Measurements from ENCODE around the gene FAM241A. TPM values are rescaled to one million over a fixed set of nuclear protein-coding genes. Genes with fewer than 3 reads are reported as not detected.
"Not testable (repeated sequence)": the region's sequence is repeated elsewhere in the genome, so short reads cannot be mapped to it uniquely, and the experiment has no call there.

The FAM241A gene
- total and polyA plus RNA-seq, 2 donors (not counting 1 experiment from before 2014, with no cell fraction given): 0.43 to 0.79 TPM

DNA sequence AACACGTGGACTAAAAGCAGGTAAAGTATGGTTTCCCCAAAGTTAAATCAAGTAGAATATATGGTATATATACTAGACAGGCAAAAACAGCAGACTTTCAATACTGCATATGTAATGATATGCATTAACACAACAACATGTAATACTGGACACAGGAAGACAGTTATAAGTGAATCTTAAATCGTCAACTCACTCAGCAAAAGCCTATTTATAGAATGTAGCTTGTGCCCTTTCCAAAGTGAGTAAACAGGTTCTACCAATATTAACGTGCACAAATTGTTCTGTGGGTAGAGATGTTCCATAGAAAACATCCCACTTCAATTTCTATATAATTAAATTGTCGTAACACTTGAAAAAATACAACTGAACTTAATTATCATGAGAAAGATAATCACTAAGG is 30.6 kb downstream of the FAM241A start:
- no peaks in the 10 kb centered on the region for H3K9me3 ChIP-seq (ENCODE audit: control extremely low read depth in 1 of 3, control insufficient read depth in 2 of 3, insufficient read depth in 1 of 3, low read length in 2 of 3)
- H3K9ac ChIP-seq (ENCODE audit: low read length): no peak overlapping the region
- no peak overlapping the region for H3K4me3 ChIP-seq (ENCODE audit: control extremely low read depth in 1 of 5, extremely low read depth in 1 of 5, insufficient read depth in 1 of 5, low read depth in 2 of 5, low read length in 4 of 5)
- no peaks in the 10 kb centered on the region for H3K36me3 ChIP-seq (replicated peaks in 1 of 2; ENCODE audit: control extremely low read depth in 1 of 2, control insufficient read depth in 1 of 2, extremely low read depth in 1 of 2, insufficient read depth in 2 of 2, low read length in 1 of 2)
- no peaks in the 10 kb centered on the region for H3K4me1 ChIP-seq (ENCODE audit: control insufficient read depth in 2 of 2, insufficient read depth in 2 of 2, low read length in 2 of 2)
- no peaks in the 10 kb centered on the region for H3K27me3 ChIP-seq (replicated peaks in 1 of 4; ENCODE audit: control extremely low read depth in 1 of 4, control insufficient read depth in 3 of 4, insufficient read depth in 4 of 4, low read length in 3 of 4)
- no peak overlapping the region for H3K27ac Mint-ChIP-seq
- intact Hi-C loops (cut with micrococcal nuclease): no loop called here
- no peaks in the 10 kb centered on the region for H3K27me3 Mint-ChIP-seq
- ATAC-seq (ENCODE audit: low read depth) (no peak), DNase-seq (no peak)
- POLR2A ChIA-PET: no interaction called here
- no peaks in the 10 kb centered on the region for H3K79me2 ChIP-seq (ENCODE audit: control insufficient read depth, insufficient read depth, low read length)
- no CpG with 5 or more reads among the region's 4 CpGs for WGBS (ENCODE audit: insufficient coverage)
- no peak overlapping the region for H3K4me2 ChIP-seq (replicated peaks; ENCODE audit: low read depth, low read length, poor library complexity, severe bottlenecking)
- H2AFZ ChIP-seq (ENCODE audit: insufficient read depth, low read depth, low read length, poor library complexity, severe bottlenecking): no peak overlapping the region
- no peaks in the 10 kb centered on the region for H4K20me1 ChIP-seq (ENCODE audit: control insufficient read depth, insufficient read depth, low read length, poor library complexity, severe bottlenecking)
- peaks cover 3% of the 10 kb centered on the region for H3K4me1 Mint-ChIP-seq
- no peak overlapping the region for H3K27ac ChIP-seq (ENCODE audit: low read length in 2 of 2)
- CTCF ChIA-PET: no interaction called here
- H3K9me3 Mint-ChIP-seq (ENCODE audit: insufficient read depth): no peaks in the 10 kb centered on the region
- H3K4me3 Mint-ChIP-seq: no peak overlapping the region
- TF ChIP-seq, protein P1, sequence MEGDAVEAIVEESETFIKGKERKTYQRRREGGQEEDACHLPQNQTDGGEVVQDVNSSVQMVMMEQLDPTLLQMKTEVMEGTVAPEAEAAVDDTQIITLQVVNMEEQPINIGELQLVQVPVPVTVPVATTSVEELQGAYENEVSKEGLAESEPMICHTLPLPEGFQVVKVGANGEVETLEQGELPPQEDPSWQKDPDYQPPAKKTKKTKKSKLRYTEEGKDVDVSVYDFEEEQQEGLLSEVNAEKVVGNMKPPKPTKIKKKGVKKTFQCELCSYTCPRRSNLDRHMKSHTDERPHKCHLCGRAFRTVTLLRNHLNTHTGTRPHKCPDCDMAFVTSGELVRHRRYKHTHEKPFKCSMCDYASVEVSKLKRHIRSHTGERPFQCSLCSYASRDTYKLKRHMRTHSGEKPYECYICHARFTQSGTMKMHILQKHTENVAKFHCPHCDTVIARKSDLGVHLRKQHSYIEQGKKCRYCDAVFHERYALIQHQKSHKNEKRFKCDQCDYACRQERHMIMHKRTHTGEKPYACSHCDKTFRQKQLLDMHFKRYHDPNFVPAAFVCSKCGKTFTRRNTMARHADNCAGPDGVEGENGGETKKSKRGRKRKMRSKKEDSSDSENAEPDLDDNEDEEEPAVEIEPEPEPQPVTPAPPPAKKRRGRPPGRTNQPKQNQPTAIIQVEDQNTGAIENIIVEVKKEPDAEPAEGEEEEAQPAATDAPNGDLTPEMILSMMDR (IDR thresholded peaks at IDR 0.05): no peak
- TF ChIP-seq EZH2 (IDR thresholded peaks at IDR 0.05; ENCODE audit: borderline replicate concordance, insufficient read depth, low read depth, low read length, poor library complexity, severe bottlenecking): no peak

DNA sequence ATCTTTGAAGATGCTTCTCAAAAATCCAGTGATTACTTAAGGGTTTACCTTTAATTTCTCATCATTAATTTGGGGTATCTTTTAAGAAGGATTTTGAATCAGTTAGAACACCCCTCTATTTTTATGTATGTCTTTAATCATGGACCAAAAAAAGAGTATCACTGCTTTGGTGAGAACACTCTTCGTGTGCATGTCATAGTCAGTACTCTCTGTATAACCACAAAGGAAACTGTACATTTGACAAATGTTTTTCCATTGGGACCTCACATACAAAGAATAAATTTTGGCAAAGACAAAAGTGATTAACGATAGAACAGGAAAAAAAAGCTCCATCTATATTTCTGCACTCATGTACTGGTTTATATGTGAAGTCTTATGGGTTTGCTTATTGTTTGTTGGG is 31.3 kb downstream of the FAM241A start:
- Histone ChIP-seq H3K79me2 (ENCODE audit: control insufficient read depth, insufficient read depth, low read length) (no peaks in the 10 kb centered on the region), H3K4me2 (replicated peaks; ENCODE audit: low read depth, low read length, poor library complexity, severe bottlenecking) (no peak overlapping the region), H3K4me3 (ENCODE audit: control extremely low read depth in 1 of 5, extremely low read depth in 1 of 5, insufficient read depth in 1 of 5, low read depth in 2 of 5, low read length in 4 of 5) (no peak overlapping the region), H3K27ac (ENCODE audit: low read length in 2 of 2) (no peak overlapping the region), H3K9me3 (ENCODE audit: control extremely low read depth in 1 of 3, control insufficient read depth in 2 of 3, insufficient read depth in 1 of 3, low read length in 2 of 3) (no peaks in the 10 kb centered on the region), H3K4me1 (ENCODE audit: control insufficient read depth in 2 of 2, insufficient read depth in 2 of 2, low read length in 2 of 2) (no peaks in the 10 kb centered on the region), H3K9ac (ENCODE audit: low read length) (no peak overlapping the region), H4K20me1 (ENCODE audit: control insufficient read depth, insufficient read depth, low read length, poor library complexity, severe bottlenecking) (no peaks in the 10 kb centered on the region), H2AFZ (ENCODE audit: insufficient read depth, low read depth, low read length, poor library complexity, severe bottlenecking) (no peak overlapping the region), H3K27me3 (replicated peaks in 1 of 4; ENCODE audit: control extremely low read depth in 1 of 4, control insufficient read depth in 3 of 4, insufficient read depth in 4 of 4, low read length in 3 of 4) (no peaks in the 10 kb centered on the region), H3K36me3 (replicated peaks in 1 of 2; ENCODE audit: control extremely low read depth in 1 of 2, control insufficient read depth in 1 of 2, extremely low read depth in 1 of 2, insufficient read depth in 2 of 2, low read length in 1 of 2) (no peaks in the 10 kb centered on the region)
- Mint-ChIP-seq H3K27ac (no peak overlapping the region), H3K4me3 (no peak overlapping the region), H3K4me1 (no peaks in the 10 kb centered on the region), H3K9me3 (ENCODE audit: insufficient read depth) (no peaks in the 10 kb centered on the region), H3K27me3 (no peaks in the 10 kb centered on the region)
- intact Hi-C loops (cut with micrococcal nuclease): no loop called here
- DNase-seq (no peak), ATAC-seq (ENCODE audit: low read depth) (no peak)
- POLR2A ChIA-PET: no interaction called here
- TF ChIP-seq, protein P1 (IDR thresholded peaks at IDR 0.05): no peak
- TF ChIP-seq EZH2 (IDR thresholded peaks at IDR 0.05; ENCODE audit: borderline replicate concordance, insufficient read depth, low read depth, low read length, poor library complexity, severe bottlenecking): no peak
- no CpG with 5 or more reads among the region's 2 CpGs for WGBS (ENCODE audit: insufficient coverage)
- CTCF ChIA-PET: no interaction called here

DNA sequence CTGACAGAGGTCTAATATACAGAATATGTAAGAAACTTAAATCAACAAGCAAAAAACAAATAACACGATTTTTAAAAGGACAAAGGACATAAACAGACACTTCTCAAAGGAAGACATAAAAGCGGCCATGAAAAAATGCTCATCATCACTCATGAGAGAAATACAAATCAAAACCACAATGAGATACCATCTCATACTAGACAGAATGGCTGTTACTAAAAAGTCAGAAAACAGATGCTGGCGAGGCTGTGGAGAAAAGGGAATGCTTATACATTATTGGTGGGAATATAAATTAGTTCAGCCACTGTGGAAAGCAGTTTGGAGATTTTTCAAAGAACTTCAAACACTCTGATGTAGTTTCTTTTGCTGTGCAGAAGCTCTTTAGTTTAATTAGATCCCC is 33.5 kb downstream of the FAM241A start:
- CTCF ChIA-PET; H3K27me3 Mint-ChIP-seq; H3K27ac Mint-ChIP-seq; H3K4me2 ChIP-seq (replicated peaks; ENCODE audit: low read depth, low read length, poor library complexity, severe bottlenecking); POLR2A ChIA-PET; H3K4me1 Mint-ChIP-seq; H3K9me3 Mint-ChIP-seq (ENCODE audit: insufficient read depth); intact Hi-C loops (cut with micrococcal nuclease); H3K9me3 ChIP-seq (ENCODE audit: control extremely low read depth in 1 of 3, control insufficient read depth in 2 of 3, insufficient read depth in 1 of 3, low read length in 2 of 3); H3K79me2 ChIP-seq (ENCODE audit: control insufficient read depth, insufficient read depth, low read length); H3K4me3 ChIP-seq (ENCODE audit: control extremely low read depth in 1 of 5, extremely low read depth in 1 of 5, insufficient read depth in 1 of 5, low read depth in 2 of 5, low read length in 4 of 5); H3K9ac ChIP-seq (ENCODE audit: low read length); H3K27ac ChIP-seq (ENCODE audit: low read length in 2 of 2); H3K36me3 ChIP-seq (replicated peaks in 1 of 2; ENCODE audit: control extremely low read depth in 1 of 2, control insufficient read depth in 1 of 2, extremely low read depth in 1 of 2, insufficient read depth in 2 of 2, low read length in 1 of 2); DNase-seq; H3K27me3 ChIP-seq (replicated peaks in 1 of 4; ENCODE audit: control extremely low read depth in 1 of 4, control insufficient read depth in 3 of 4, insufficient read depth in 4 of 4, low read length in 3 of 4); H3K4me1 ChIP-seq (ENCODE audit: control insufficient read depth in 2 of 2, insufficient read depth in 2 of 2, low read length in 2 of 2); H2AFZ ChIP-seq (ENCODE audit: insufficient read depth, low read depth, low read length, poor library complexity, severe bottlenecking); H3K4me3 Mint-ChIP-seq; H4K20me1 ChIP-seq (ENCODE audit: control insufficient read depth, insufficient read depth, low read length, poor library complexity, severe bottlenecking); ATAC-seq (ENCODE audit: low read depth): not testable (repeated sequence)
- WGBS (ENCODE audit: insufficient coverage): no CpG with 5 or more reads among the region's 3 CpGs

Measured in B cell (primary cell).